GM12878 (cell line): Measurements from ENCODE around the gene TACC2. TPM values are rescaled to one million over a fixed set of nuclear protein-coding genes. Genes with fewer than 3 reads are reported as not detected.

Experiments
- ATAC-seq: fragments of 200-7000 bp; cut with Tn5 transposase; 3 replicates; pipeline ENCODE4 v1.9.1; 2020; ENCODE audit warnings: mild to moderate bottlenecking, moderate library complexity
- BruUV-seq: library from RNA; stranded (reverse); fragments of 400-500 nt; replicated peaks from 2 replicates; lab custom pipeline; 2021; lab: Mats Ljungman, UMichigan
- CTCF ChIA-PET: fragments of 300-600 bp; sonication (Branson Sonifier 250); formaldehyde crosslinking; extraction: SDS; loops from one replicate; lab custom pipeline; 2021; ENCODE audit warnings: inconsistent platforms; lab: Yijun Ruan, JAX
- POLR2A ChIA-PET: fragments of 350-600 bp; formaldehyde crosslinking; extraction: SDS; loops from one replicate; lab custom pipeline; 2021; ENCODE audit warnings: inconsistent platforms; lab: Charles Lee
- RAD21 ChIA-PET: fragments of 300-600 bp; sonication (Branson Sonifier 250); formaldehyde crosslinking; loops from one replicate; lab custom pipeline; 2023; ENCODE audit warnings: antibody characterized with exemption; ENCODE audit not compliant: unreplicated experiment; lab: Charles Lee
- SMC1A ChIA-PET: fragments of 300-600 bp; sonication (Branson Sonifier 250); formaldehyde crosslinking; loops from one replicate; lab custom pipeline; 2023; ENCODE audit not compliant: unreplicated experiment, uncharacterized antibody; lab: Charles Lee
- DNase-seq: peaks from one replicate; pipeline ENCODE4 v3.0.0-alpha.2; 2011; ENCODE audit warnings: low read depth, low spot score
- FAIRE-seq: peaks from 3 replicates; lab custom pipeline; 2011; peaks lifted over from hg19 to GRCh38; lab: Jason Lieb, UNC
- H2AFZ ChIP-seq: 2 replicates; pipeline ENCODE4 v1.6.0; 2011; ENCODE audit warnings: low read depth, low read length, control low read depth; ENCODE audit not compliant: control insufficient read depth
- H3K27ac ChIP-seq: 2 replicates; pipeline ENCODE4 v1.5.1; 2011; ENCODE audit warnings: control low read depth; ENCODE audit not compliant: control insufficient read depth, insufficient read depth
- H3K27me3 ChIP-seq, 2 experiments: replicated peaks in 1 of 2; 2 replicates each; pipeline versions ENCODE4 v1.6.0 to v1.6.1; 2011; ENCODE audit warnings: low read length in 1 of 2; ENCODE audit not compliant: control insufficient read depth in 2 of 2, insufficient read depth in 2 of 2
- H3K36me3 ChIP-seq, 2 experiments: 2 replicates each; pipeline ENCODE4 v1.5.1; 2011; ENCODE audit warnings: low read length in 1 of 2; ENCODE audit not compliant: control insufficient read depth in 2 of 2, insufficient read depth in 2 of 2
- H3K4me1 ChIP-seq: 2 replicates; pipeline ENCODE4 v1.6.1; 2011; ENCODE audit warnings: mild to moderate bottlenecking, low read length, moderate library complexity, mixed read lengths; ENCODE audit not compliant: control insufficient read depth, insufficient read depth
- H3K4me2 ChIP-seq: 2 replicates; pipeline ENCODE4 v1.6.0; 2011; ENCODE audit warnings: control low read depth; ENCODE audit not compliant: control insufficient read depth, insufficient read depth
- H3K4me3 ChIP-seq: fragments of 200-600 bp; sonication (generic); 2 replicates; pipeline ENCODE4 v1.5.1; 2016
- H3K79me2 ChIP-seq: 2 replicates; pipeline ENCODE4 v1.6.0; 2011; ENCODE audit warnings: low read length; ENCODE audit not compliant: control insufficient read depth, insufficient read depth
- H3K9ac ChIP-seq: 2 replicates; pipeline ENCODE4 v1.8.0; 2011; ENCODE audit warnings: low read length, control low read depth, mixed read lengths; ENCODE audit not compliant: control insufficient read depth, insufficient read depth
- H3K9me3 ChIP-seq: replicated peaks from 3 replicates; pipeline ENCODE4 v1.5.1; 2011; ENCODE audit warnings: mild to moderate bottlenecking, low read length; ENCODE audit not compliant: control insufficient read depth, insufficient read depth
- H4K20me1 ChIP-seq: 2 replicates; pipeline ENCODE4 v1.6.0; 2011; ENCODE audit not compliant: control insufficient read depth, insufficient read depth
- E2F8 ChIP-seq: fragments of 450-650 bp; IDR thresholded peaks from 2 replicates; pipeline ENCODE4 v1.6.1; 2018; ENCODE audit warnings: mild to moderate bottlenecking, low read depth, moderate library complexity; ENCODE audit not compliant: partially characterized antibody
- FOS ChIP-seq: IDR thresholded peaks from 3 replicates; pipeline ENCODE4 v1.6.1; 2011; ENCODE audit warnings: borderline replicate concordance; ENCODE audit not compliant: insufficient read length; ENCODE audit errors: extremely low read depth
- FOXK2 ChIP-seq: fragments of 450-650 bp; IDR thresholded peaks from 2 replicates; pipeline ENCODE4 v1.6.1; 2017; ENCODE audit warnings: mild to moderate bottlenecking, moderate library complexity
- PKNOX1 ChIP-seq: fragments of 450-650 bp; IDR thresholded peaks from 2 replicates; pipeline ENCODE4 v1.6.1; 2016; ENCODE audit warnings: mild to moderate bottlenecking
- PML ChIP-seq: IDR thresholded peaks from 2 replicates; pipeline ENCODE4 v1.6.1; 2012; ENCODE audit warnings: low read length, inconsistent platforms
- POLR2AphosphoS5 ChIP-seq: IDR thresholded peaks from 2 replicates; pipeline ENCODE4 v1.6.1; 2011; ENCODE audit warnings: mild to moderate bottlenecking, low read length, inconsistent platforms
- RFX5 ChIP-seq: IDR thresholded peaks from 2 replicates; pipeline ENCODE4 v1.6.1; 2011; ENCODE audit warnings: low read depth, low read length, improper control_type of control experiment
- STAT3 ChIP-seq: IDR thresholded peaks from 2 replicates; pipeline ENCODE4 v1.6.1; 2011; ENCODE audit warnings: low read depth, low read length, improper control_type of control experiment
- WRNIP1 ChIP-seq: IDR thresholded peaks from 2 replicates; pipeline ENCODE4 v1.6.1; 2011; ENCODE audit warnings: low read depth, low read length, improper control_type of control experiment, borderline replicate concordance
- WGBS: methylation state at CpG from one replicate; pipeline ENCODE4 v1.1.6; 2016; ENCODE audit warnings: low lambda C conversion rate; ENCODE audit not compliant: insufficient replicate concordance, insufficient coverage; ENCODE audit errors: missing lambda C conversion rate; 5-methylcytosine and 5-hydroxymethylcytosine counted together
- in situ Hi-C: fragments of 300-500 bp; cut with MboI; formaldehyde crosslinking; loops from 9 replicates; pipeline ENCODE4 v1.14.3; 2018; ENCODE audit warnings: mixed read lengths
- intact Hi-C: fragments of 100-400 bp; cut with micrococcal nuclease; formaldehyde crosslinking; loops from one replicate; pipeline ENCODE4 v1.14.2; 2022; ENCODE audit not compliant: unreplicated experiment
- polyA plus RNA-seq, 11 experiments: library from polyadenylated mRNA; depleted of rRNA in 4 of 11; unstranded in 6 of 11; stranded (reverse) in 5 of 11; fragments of >200 nt; fragmentation: Nextera tagmentation in 4 of 11; fragmentation: Illumina TruSeq in 1 of 11; extraction: Ambion mirVana in 4 of 11; extraction: Trizol in 1 of 11; gene quantifications; 1 replicate in 1 of 11; 2 replicates in 10 of 11; pipeline versions ENCODE4 v1.2.1 to v1.2.3, GENCODE V29; 2011 to 2016; ENCODE audit warnings: inconsistent platforms in 2 of 11, missing spikeins in 2 of 11, low read depth in 1 of 11
- total RNA-seq, 4 experiments: library from RNA; depleted of rRNA in 3 of 4; stranded (reverse); fragments of >200 nt in 3 of 4; fragmentation: Illumina TruSeq in 1 of 4; extraction: Trizol in 1 of 4; gene quantifications; 2 replicates each; pipeline versions ENCODE4 v1.2.1 to v1.2.3, GENCODE V29; 2013 to 2021

TACC2 gene
- total and polyA plus RNA-seq, 10 of the 15 experiments (the other 5 are each of a cell fraction or from before 2014, with no cell fraction given), result 0.07 to 0.64 (median 0.13) TPM; not detected in 5

GRCh38 chr10:122018491-122018890 is 29.5 kb downstream of the TACC2 start:
- H3K4me1 ChIP-seq, result no peaks in the 10 kb centered on the region
- no peak overlapping the region for H3K4me2 ChIP-seq
- no TSS peak for BruUV-seq
- H3K79me2 ChIP-seq, result no peaks in the 10 kb centered on the region
- no peaks in the 10 kb centered on the region; a peak in 2 of 4 replicates for H3K27me3 ChIP-seq
- POLR2A ChIA-PET, result no interaction called here
- RAD21 ChIA-PET, result no interaction called here
- no peak for FAIRE-seq
- ATAC-seq, result no peak
- no peak overlapping the region for H3K9ac ChIP-seq
- TF ChIP-seq RFX5, result no peak
- no peak for TF ChIP-seq FOXK2
- TF ChIP-seq PML, result no peak
- no peak for TF ChIP-seq FOS
- TF ChIP-seq WRNIP1, result no peak
- no peak for TF ChIP-seq E2F8
- no peak for TF ChIP-seq POLR2AphosphoS5
- TF ChIP-seq PKNOX1, result no peak
- TF ChIP-seq STAT3, result no peak
- intact Hi-C loops, result no loop called here
- no peak for DNase-seq
- in situ Hi-C loops, result no loop called here
- no peak overlapping the region for H3K4me3 ChIP-seq
- CTCF ChIA-PET, result no interaction called here
- 38% methylated on average over 7 of the region's 7 CpGs for WGBS
- H3K27ac ChIP-seq, result no peak overlapping the region
- H3K36me3 ChIP-seq, result no peaks in the 10 kb centered on the region
- no peaks in the 10 kb centered on the region for H3K9me3 ChIP-seq
- H2AFZ ChIP-seq, result no peak overlapping the region
- H4K20me1 ChIP-seq, result no peaks in the 10 kb centered on the region
- SMC1A ChIA-PET, result no interaction called here
